Measurements from ENCODE around the gene STX8. TPM values are rescaled to one million over a fixed set of nuclear protein-coding genes. Genes with fewer than 3 reads are reported as not detected.

The STX8 gene
- total RNA-seq, 1 experiment from 2014 or later: 109 TPM

GRCh38 chr17:9205520-9206409 is 369.9 kb downstream of the STX8 start:
- Histone ChIP-seq H3K4me1 (replicated peaks) (no peaks in the 10 kb centered on the region), H3K9me3 (replicated peaks) (no peaks in the 10 kb centered on the region), H3K4me3 (no peak overlapping the region), H3K27ac (no peak overlapping the region), H3K36me3 (no peaks in the 10 kb centered on the region), H3K27me3 (replicated peaks) (no peaks in the 10 kb centered on the region)
- DNase-seq (ENCODE audit: low read depth in 1 of 2, low spot score in 2 of 2): no peak

GRCh38 chr17:9204637-9205329 is 370.8 kb downstream of the STX8 start:
- no peak for DNase-seq (ENCODE audit: low read depth in 1 of 2, low spot score in 2 of 2)
- Histone ChIP-seq H3K36me3 (no peaks in the 10 kb centered on the region), H3K27ac (no peak overlapping the region), H3K9me3 (replicated peaks) (no peaks in the 10 kb centered on the region), H3K27me3 (replicated peaks) (no peaks in the 10 kb centered on the region), H3K4me1 (replicated peaks) (no peaks in the 10 kb centered on the region), H3K4me3 (no peak overlapping the region)

- no peak for DNase-seq (ENCODE audit: low read depth in 1 of 2, low spot score in 2 of 2)
- Histone ChIP-seq H3K36me3 (no peaks in the 10 kb centered on the region), H3K4me1 (replicated peaks) (no peaks in the 10 kb centered on the region), H3K4me3 (no peak overlapping the region), H3K27ac (no peak overlapping the region), H3K9me3 (replicated peaks) (peaks cover 1% of the 10 kb centered on the region; the same call in 1 of the 2 replicates), H3K27me3 (replicated peaks) (no peaks in the 10 kb centered on the region)
These were observed 371.7 kb downstream of the STX8 start for GRCh38 chr17:9203771-9204425.

GRCh38 chr17:9202532-9202931 is 373.1 kb downstream of the STX8 start:
- Histone ChIP-seq H3K27me3 (replicated peaks) (no peaks in the 10 kb centered on the region), H3K9me3 (replicated peaks) (peaks cover 5% of the 10 kb centered on the region; the same call in 1 of the 2 replicates), H3K4me1 (replicated peaks) (no peaks in the 10 kb centered on the region), H3K27ac (no peak overlapping the region), H3K4me3 (no peak overlapping the region), H3K36me3 (no peaks in the 10 kb centered on the region)
- DNase-seq (ENCODE audit: low read depth in 1 of 2, low spot score in 2 of 2): no peak

GRCh38 chr17:9200699-9201359 is 374.8 kb downstream of the STX8 start:
- Histone ChIP-seq H3K27me3 (replicated peaks) (no peaks in the 10 kb centered on the region), H3K9me3 (replicated peaks) (peaks cover 5% of the 10 kb centered on the region; the same call in 1 of the 2 replicates), H3K4me3 (no peak overlapping the region), H3K27ac (no peak overlapping the region), H3K4me1 (replicated peaks) (no peaks in the 10 kb centered on the region), H3K36me3 (no peaks in the 10 kb centered on the region)
- DNase-seq (ENCODE audit: low read depth in 1 of 2, low spot score in 2 of 2): no peak

Other genes with a start within 250 kb of the STX8 start
- gene CFAP52, start 822 bp upstream of the STX8 start, total RNA-seq (2014; rRNA removed; shearing (Covaris generic)): not detected in 2 replicates
- 2.1 and 2.9 TPM in 2 replicates for gene USP43, start 69.7 kb upstream of the STX8 start, total RNA-seq (2014; rRNA removed; shearing (Covaris generic))
- gene DHRS7C, start 215.8 kb upstream of the STX8 start, total RNA-seq (2014; rRNA removed; shearing (Covaris generic)): not detected in 2 replicates
- gene GSG1L2, start 246.3 kb upstream of the STX8 start, total RNA-seq (2014; rRNA removed; shearing (Covaris generic)): not detected in 2 replicates